Stomach (tissue), 9 donors: ENCODE results near the gene HMX1. TPM values are rescaled to one million over a fixed set of nuclear protein-coding genes. Genes with fewer than 3 reads are reported as not detected.

Experiments used
- DNase-seq, 2 donors: peaks; one replicate each; pipeline versions ENCODE4 v3.0.0 to v3.0.0-alpha.2; 2013 to 2019
- H3K27ac ChIP-seq, 5 donors: fragments of 200-600 bp in 4 of 5; sonication (generic) in 4 of 5; one replicate each; pipeline ENCODE4 v1.5.1; 2013 to 2019; ENCODE audit warnings: mild to moderate bottlenecking in 1 of 5, moderate library complexity in 1 of 5
- H3K27me3 ChIP-seq, 3 donors: fragments of 200-600 bp; sonication (generic); one replicate each; pipeline ENCODE4 v1.5.1; 2017 to 2019; ENCODE audit warnings: mixed run types in 1 of 3
- H3K36me3 ChIP-seq, 4 donors: fragments of 200-600 bp; sonication (generic); 1 replicate in 3 of 4; 2 replicates in 1 of 4; pipeline ENCODE4 v1.5.1; 2016 to 2019
- H3K4me1 ChIP-seq, 4 donors: fragments of 200-600 bp; sonication (generic); one replicate each; pipeline ENCODE4 v1.5.1; 2016 to 2019
- H3K4me3 ChIP-seq, 4 donors: fragments of 200-600 bp; sonication (generic) in 3 of 4; one replicate each; pipeline ENCODE4 v1.5.1; 2016 to 2019; ENCODE audit warnings: mild to moderate bottlenecking in 1 of 4
- H3K9me3 ChIP-seq, 4 donors: fragments of 200-600 bp; sonication (generic); one replicate each; pipeline ENCODE4 v1.5.1; 2016 to 2019
- CTCF ChIP-seq, 7 experiments: fragments of 450-650 bp in 4 of 7; fragments of 200-600 bp in 3 of 7; sonication (generic) in 3 of 7; IDR thresholded peaks; one replicate each; pipeline ENCODE4 v1.5.1; 2016 to 2019; ENCODE audit warnings: antibody characterized with exemption in 7 of 7, control low read depth in 2 of 7, mild to moderate bottlenecking in 1 of 7
- EP300 ChIP-seq: sonication (generic); formaldehyde crosslinking; IDR thresholded peaks from one replicate; pipeline ENCODE4 v1.6.1; 2017; ENCODE audit warnings: antibody characterized with exemption
- POLR2A ChIP-seq, 4 donors: fragments of 450-650 bp; IDR thresholded peaks; one replicate each; pipeline ENCODE4 v1.6.1; 2016; ENCODE audit warnings: antibody characterized with exemption in 4 of 4, control low read depth in 2 of 4, mild to moderate bottlenecking in 1 of 4, moderate library complexity in 1 of 4
- POLR2AphosphoS5 ChIP-seq, 3 donors: sonication (generic); formaldehyde crosslinking; IDR thresholded peaks; one replicate each; pipeline ENCODE4 v1.6.1; 2016; ENCODE audit warnings: antibody characterized with exemption in 3 of 3
- WGBS, 5 donors: extraction: QIAGEN DNeasy Blood & Tissue Kit in 3 of 5; methylation state at CpG; one replicate each; pipeline versions ENCODE4 v1.1.5 to v1.1.7; 2013 to 2018; 5-methylcytosine and 5-hydroxymethylcytosine counted together
- intact Hi-C: fragments of 100-400 bp; cut with DNase I; formaldehyde crosslinking; loops from one replicate; pipeline ENCODE4 v1.15.1; 2023; ENCODE audit warnings: low total_unique reads
- polyA plus RNA-seq, 3 donors: library from polyadenylated mRNA; stranded (reverse); fragments of 200-250 nt; gene quantifications; one replicate each; pipeline ENCODE4 v1.2.3, GENCODE V29; 2013
- total RNA-seq, 5 donors: library from RNA; depleted of rRNA; stranded (reverse); fragments of >200 nt; gene quantifications; one replicate each; pipeline versions ENCODE4 v1.1.0 to v1.2.3, GENCODE V29; 2014 to 2016
- donor health status: healthy with polysubstance abuse.
- donor health status: Bipolar disorder and iron deficiency.
- donor health status: healthy.

HMX1 gene
- total and polyA plus RNA-seq, 8 donors: 0.37 TPM; not detected in 7

GRCh38 chr4:8872402-8873291, 1.0 kb upstream of the HMX1 start:
- 6 to 8% (median 7%) methylated on average over 34 to 55 of the region's 55 CpGs for WGBS, 5 donors
- Histone ChIP-seq H3K4me3 (peak overlapping the region in 1 of 4 donors; percentile 26), H3K9me3 (no peaks in the 10 kb centered on the region), H3K36me3 (no peaks in the 10 kb centered on the region), H3K27ac (no peak overlapping the region), H3K4me1 (peaks cover 0 to 34% (median 13%) of the 10 kb centered on the region in 4 donors), H3K27me3 (peaks cover 44 to 100% (median 97%) of the 10 kb centered on the region in 3 donors)
- intact Hi-C loops: no loop called here
- no peak for DNase-seq
- TF ChIP-seq POLR2AphosphoS5 (IDR thresholded peaks at IDR 0.05) (no peak), POLR2A (IDR thresholded peaks at IDR 0.05) (no peak), EP300 (no peak), CTCF (IDR thresholded peaks at IDR 0.05) (no peak)

- peaks cover 44 to 100% (median 97%) of the 10 kb centered on the region in 3 donors for H3K27me3 ChIP-seq
- WGBS, 5 donors: 1 to 3% (median 3%) methylated on average over 8 to 52 of the region's 52 CpGs
- DNase-seq: no peak
- intact Hi-C loops: no loop called here
- peaks cover 0 to 40% (median 18%) of the 10 kb centered on the region in 4 donors for H3K4me1 ChIP-seq
- no peaks in the 10 kb centered on the region for H3K9me3 ChIP-seq
- no peak for TF ChIP-seq POLR2A (IDR thresholded peaks at IDR 0.05)
- no peak for TF ChIP-seq EP300
- TF ChIP-seq CTCF (IDR thresholded peaks at IDR 0.05): no peak
- no peak for TF ChIP-seq POLR2AphosphoS5 (IDR thresholded peaks at IDR 0.05)
- peak overlapping the region in 2 of 4 donors; percentile 3 to 26 for H3K4me3 ChIP-seq
- H3K27ac ChIP-seq: no peak overlapping the region
- no peaks in the 10 kb centered on the region for H3K36me3 ChIP-seq
Measured at GRCh38 chr4:8870647-8871416, 807 bp downstream of the HMX1 start.

- H3K9me3 ChIP-seq: no peaks in the 10 kb centered on the region
- peaks cover 0 to 40% (median 18%) of the 10 kb centered on the region in 4 donors for H3K4me1 ChIP-seq
- intact Hi-C loops: no loop called here
- H3K36me3 ChIP-seq: no peaks in the 10 kb centered on the region
- H3K4me3 ChIP-seq: no peak overlapping the region
- no peak for TF ChIP-seq POLR2AphosphoS5 (IDR thresholded peaks at IDR 0.05)
- TF ChIP-seq POLR2A (IDR thresholded peaks at IDR 0.05): no peak
- TF ChIP-seq EP300: no peak
- no peak for TF ChIP-seq CTCF (IDR thresholded peaks at IDR 0.05)
- H3K27ac ChIP-seq: no peak overlapping the region
- 7 to 25% (median 9%) methylated on average over 8 to 11 of the region's 11 CpGs for WGBS, 5 donors
- no peak for DNase-seq
- H3K27me3 ChIP-seq: peaks cover 48 to 100% (median 97%) of the 10 kb centered on the region in 3 donors
Measured at GRCh38 chr4:8869898-8870646, 1.6 kb downstream of the HMX1 start.
